VCaP (cell line): ENCODE data around the gene UGT2A1.
A peak's percentile ranks its signal among the peaks of the same experiment; 100 is the strongest.

ENCODE experiments used
- H3K27ac ChIP-seq: fragments of 450-650 bp; 2 replicates; pipeline ENCODE4 v1.5.1; 2017
- TF ChIP-seq, protein P1 (sequence below): fragments of 450-650 bp; conservative IDR thresholded peaks from 2 replicates; pipeline ENCODE4 v1.5.1; 2017; ENCODE audit warnings: mild to moderate bottlenecking, moderate library complexity

The UGT2A1 gene

DNA sequence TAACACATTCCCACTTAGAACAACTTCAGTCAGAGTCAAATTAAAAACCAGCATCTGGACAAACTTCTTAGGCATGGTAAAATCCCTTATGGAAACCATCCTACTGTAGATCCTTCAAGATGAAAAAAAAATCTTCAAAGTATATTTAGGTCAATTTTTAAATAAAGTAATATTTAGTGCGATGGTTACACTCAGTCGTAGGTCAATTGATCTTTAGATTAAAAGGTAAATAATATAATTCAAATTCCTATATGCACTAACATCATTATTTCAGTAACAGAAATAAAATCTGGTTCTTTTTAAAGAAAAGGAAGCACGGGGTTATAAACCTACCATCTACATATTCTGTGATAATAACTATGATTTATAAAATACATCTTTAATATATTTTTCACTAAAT lies 13.5 kb downstream of the UGT2A1 start, which contains the start of gene UGT2A2:
UGT2A2 (minus strand) TSS at position 101 of the 400 bp plus-strand sequence; CDS start at position 99, 2 bp downstream.
- H3K27ac ChIP-seq: no peak within 1 kb of the TSS
- TF ChIP-seq, protein P1, sequence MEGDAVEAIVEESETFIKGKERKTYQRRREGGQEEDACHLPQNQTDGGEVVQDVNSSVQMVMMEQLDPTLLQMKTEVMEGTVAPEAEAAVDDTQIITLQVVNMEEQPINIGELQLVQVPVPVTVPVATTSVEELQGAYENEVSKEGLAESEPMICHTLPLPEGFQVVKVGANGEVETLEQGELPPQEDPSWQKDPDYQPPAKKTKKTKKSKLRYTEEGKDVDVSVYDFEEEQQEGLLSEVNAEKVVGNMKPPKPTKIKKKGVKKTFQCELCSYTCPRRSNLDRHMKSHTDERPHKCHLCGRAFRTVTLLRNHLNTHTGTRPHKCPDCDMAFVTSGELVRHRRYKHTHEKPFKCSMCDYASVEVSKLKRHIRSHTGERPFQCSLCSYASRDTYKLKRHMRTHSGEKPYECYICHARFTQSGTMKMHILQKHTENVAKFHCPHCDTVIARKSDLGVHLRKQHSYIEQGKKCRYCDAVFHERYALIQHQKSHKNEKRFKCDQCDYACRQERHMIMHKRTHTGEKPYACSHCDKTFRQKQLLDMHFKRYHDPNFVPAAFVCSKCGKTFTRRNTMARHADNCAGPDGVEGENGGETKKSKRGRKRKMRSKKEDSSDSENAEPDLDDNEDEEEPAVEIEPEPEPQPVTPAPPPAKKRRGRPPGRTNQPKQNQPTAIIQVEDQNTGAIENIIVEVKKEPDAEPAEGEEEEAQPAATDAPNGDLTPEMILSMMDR: no peak

DNA sequence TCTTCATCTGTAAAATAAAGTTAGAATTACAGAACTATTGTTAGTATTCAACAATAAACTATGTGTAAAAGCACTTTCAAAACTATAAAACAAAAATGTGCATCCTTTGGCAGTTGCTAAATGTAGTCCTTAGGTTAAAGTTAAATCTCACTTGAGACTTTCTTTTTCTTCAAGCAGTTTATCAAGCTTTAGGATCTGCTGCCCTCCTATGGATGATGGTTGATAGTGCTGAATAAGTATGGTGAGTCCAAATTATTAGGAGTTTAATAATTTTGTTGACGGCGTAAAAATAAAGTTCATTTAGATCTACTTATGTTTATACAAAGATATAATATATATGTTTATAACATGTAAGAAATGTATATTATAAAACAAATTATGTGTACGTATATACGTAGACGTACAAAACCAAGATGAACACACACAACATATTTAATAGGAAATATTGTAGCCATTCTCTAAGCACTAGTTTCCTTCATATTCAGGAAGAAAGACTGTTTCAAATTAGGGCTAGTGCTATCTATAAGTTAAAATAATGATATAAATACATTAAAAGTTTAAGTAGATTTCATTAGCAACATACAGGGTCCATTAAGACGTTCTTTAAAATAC lies 35.9 kb downstream of the UGT2A1 start:
- TF ChIP-seq, protein P1: peak; percentile 96
- no peak overlapping the region for H3K27ac ChIP-seq

- no peak overlapping the region for H3K27ac ChIP-seq
- TF ChIP-seq, protein P1: no peak
Measured at GRCh38 chr4:69610484-69610883, 42.6 kb downstream of the UGT2A1 start.

GRCh38 chr4:69601065-69601464 lies 52.0 kb downstream of the UGT2A1 start:
- no peak overlapping the region for H3K27ac ChIP-seq
- TF ChIP-seq, protein P1: no peak

DNA sequence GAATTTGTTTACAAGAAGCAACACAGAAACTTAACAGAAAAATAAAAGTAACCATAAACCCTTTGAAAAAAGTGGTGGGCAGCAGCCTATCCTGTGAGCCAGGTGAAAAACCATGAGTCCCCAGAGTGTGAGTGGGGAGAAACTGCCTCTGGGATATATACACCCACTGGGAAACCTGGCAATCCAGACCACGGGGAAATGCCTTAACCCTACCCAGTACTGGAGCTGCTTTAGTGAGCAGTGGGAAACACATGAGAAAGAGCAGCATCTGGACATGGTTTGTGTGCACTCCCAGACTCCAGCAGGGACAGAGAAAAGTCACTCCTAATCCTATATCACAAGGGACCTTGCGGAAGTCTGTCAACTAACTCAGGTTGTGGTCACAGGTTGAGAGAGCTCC lies 53.0 kb downstream of the UGT2A1 start:
- TF ChIP-seq, protein P1: no peak
- H3K27ac ChIP-seq: no peak overlapping the region

DNA sequence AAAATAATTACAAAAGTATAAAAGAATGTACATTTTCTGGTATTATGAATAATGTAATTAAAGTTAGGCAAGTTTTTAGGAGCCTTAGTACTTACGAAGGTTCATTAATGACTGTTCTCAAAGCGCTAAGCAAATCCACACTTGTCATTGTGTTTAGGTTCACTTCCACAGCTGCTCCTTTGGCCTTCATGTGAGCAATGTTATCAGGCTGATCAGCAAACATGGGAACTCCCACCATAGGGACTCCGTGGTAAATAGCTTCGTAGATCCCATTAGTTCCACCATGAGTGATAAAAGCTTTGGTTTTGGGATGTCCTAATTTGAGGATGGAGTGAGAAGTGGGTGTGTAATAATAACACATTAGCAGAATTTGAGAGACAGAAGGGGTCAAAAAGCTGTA lies 58.7 kb downstream of the UGT2A1 start:
- TF ChIP-seq, protein P1: no peak

DNA sequence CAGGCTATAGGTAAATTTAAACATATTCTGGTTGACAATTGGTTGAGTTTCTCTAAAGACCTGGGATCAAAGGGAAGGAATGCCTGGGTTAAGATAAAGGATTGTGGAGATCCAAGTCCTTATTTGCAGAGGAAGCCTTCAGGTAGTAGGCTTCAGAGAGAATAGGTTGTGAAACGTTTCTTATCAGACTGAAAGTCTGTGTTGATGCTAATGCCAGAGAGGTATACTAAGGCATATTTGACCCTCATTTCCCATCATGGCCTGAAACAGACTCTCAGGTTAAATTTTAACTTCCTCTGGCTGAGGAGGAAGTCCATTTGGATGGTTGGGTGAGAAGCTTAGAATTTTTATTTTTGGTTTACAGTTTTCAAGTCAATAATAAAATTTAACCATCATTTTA lies 61.7 kb downstream of the UGT2A1 start:
- no peak overlapping the region for H3K27ac ChIP-seq
- TF ChIP-seq, protein P1: no peak

More for the DNA sequence above, 58.7 kb downstream of the UGT2A1 start:
- H3K27ac ChIP-seq: no peak overlapping the region
